ENCODE results near the gene COX6A2.
"Not testable (repeated sequence)": the region's sequence is repeated elsewhere in the genome, so short reads cannot be mapped to it uniquely, and the experiment has no call there.

COX6A2 gene

DNA sequence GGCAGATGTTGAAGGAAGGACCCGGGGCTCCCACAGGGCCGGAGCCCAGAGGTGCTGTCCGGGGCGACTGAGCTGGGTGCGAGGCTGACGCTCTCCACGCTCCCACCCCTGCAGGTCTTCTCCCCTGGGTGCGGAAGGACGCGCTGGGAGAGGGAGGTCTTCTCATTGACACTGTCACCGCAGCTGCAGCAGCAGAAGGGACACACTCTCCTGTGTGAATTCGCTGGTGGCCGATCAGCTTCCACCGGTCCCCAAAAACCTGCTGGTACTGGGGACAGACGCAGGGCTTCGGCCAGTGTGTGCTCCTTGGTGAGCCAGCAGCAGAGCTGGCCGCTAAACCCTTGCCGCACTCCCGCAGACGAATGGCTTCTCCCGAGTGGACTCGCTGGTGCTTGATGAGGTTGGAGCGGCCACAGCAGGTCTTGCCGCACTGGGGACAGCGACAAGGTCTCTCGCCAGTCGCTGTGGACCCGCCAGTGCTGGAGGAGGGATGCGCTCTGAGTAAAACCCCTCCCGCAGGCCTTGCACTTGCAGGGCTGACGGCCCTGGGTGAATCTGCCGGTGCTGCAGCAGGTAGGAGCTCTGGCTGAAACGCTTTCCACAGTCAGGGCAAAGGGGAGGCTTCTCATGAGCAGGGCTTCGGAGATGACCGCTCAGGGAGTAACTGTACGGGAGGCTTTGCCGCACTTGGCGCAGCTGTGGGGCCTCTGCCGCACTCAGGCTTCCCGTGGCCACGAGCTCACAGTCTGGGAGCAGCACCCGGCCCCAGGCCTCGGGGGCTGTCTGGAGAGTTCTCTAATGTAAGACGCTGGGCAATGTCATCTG, 8.3 kb upstream of the COX6A2 start:
- no peak for DNase-seq

DNA sequence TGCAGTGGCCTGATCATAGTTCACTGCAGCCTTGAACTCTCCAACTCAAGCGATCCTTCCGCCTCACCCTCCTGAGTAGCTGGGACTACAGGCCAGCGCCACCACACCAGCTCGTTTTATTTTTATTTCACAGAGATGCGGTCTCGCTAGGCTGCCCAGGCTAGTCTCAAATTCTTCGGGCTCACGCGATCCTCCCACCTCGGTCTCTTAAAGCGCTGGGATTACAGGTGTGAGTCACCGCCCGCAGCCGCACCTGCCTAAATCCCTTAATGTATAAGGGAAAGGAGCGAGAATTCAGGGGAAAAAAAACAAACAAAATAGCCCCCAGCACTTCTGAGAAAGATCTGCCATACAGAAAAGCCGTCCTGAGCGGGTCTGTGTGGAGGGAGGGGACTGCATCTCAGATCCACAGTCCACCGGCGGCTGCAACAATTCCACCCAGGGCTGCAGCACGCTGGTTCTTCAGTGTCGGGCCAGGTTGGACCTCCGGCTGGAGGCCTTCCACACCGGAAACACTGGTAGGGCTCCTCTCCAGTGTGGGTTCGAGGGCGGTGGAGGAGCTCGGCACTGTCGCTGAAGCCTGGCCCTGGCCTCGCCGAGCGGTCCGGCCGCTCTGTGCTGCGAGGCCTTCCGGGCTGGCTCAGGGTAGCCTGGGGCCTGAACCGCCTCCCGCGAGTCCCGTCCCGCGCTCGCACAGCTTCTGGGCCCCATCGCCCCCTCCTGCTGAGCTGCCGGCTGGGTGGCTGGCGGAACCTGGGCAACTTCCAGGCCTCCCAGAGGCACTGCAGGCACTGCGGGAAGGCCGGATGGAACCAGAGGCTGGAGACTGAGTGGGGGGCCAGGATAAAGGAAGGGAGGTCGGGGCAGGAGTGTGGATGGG, 7.4 kb upstream of the COX6A2 start:
- no peak for DNase-seq

DNA sequence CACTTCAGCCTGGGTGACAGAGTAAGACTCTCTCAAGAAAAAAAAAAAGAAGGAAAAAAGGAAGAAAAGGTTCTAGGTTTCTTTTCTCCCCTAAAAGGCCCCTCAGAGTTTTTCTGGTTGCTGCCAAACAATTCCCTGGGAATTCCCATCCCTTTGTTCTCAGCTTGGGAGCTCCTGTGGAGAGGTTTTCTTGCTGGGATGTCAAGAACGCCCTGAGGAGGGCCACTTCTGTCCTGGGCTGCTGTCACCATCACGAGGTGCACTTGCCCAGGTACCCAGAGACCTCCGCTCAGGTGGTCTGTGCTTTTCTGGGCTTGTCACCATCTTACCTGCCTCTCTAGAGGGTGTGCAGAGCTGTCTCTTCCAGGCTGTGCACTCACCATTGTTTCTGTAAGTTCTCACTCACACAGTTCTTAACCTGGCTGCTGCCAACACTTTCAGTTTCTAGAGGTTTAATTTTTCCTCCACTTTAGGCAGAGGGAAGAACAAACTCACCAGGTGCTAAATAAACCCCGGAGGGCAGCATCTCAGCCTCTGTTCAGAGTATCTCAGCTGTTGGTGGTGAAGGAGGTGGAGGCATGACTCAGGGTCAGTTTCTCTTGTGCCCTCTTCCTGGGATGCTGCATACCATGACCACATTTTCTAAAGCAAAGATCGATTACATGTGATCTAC, 2.4 kb upstream of the COX6A2 start:
- DNase-seq: no peak

DNA sequence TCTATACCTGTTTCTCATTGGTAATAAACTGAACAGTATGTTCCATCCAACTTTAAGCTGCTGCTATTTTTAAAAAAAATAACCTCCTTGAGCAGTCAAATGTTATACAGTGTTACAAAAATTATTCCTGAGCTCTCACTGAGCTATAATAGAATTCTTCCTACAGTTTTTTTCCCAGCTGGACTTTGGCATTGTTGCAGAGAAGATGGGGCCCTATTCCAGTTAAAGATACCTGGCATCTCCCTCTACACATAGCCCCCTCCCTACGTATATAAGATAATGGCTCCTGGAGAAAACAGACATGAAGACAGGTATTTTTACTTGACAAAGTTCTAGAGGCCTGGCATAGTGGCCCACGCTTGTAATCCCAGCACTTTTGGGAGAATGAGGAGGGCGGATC, 1.6 kb upstream of the COX6A2 start:
- no peak for DNase-seq

DNA sequence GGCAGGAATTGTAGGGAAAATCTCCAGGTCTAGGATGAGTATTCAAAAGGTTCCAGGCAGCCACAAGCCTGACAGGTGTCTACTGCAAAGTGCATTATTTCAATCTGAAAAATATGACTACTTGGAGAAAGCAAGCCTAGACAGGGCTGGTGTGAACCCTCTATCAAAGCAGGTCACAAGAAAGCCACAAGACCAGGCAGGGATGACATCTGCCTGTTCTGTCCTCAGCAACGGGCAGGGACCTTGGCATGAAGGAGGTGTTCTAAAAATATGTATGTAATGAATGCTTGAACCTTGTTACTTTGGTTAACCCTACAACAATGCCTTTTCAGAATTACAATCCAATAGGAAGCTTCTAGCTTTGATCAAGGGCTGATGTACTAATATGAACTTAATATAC, 1.2 kb upstream of the COX6A2 start:
- no peak for DNase-seq

DNA sequence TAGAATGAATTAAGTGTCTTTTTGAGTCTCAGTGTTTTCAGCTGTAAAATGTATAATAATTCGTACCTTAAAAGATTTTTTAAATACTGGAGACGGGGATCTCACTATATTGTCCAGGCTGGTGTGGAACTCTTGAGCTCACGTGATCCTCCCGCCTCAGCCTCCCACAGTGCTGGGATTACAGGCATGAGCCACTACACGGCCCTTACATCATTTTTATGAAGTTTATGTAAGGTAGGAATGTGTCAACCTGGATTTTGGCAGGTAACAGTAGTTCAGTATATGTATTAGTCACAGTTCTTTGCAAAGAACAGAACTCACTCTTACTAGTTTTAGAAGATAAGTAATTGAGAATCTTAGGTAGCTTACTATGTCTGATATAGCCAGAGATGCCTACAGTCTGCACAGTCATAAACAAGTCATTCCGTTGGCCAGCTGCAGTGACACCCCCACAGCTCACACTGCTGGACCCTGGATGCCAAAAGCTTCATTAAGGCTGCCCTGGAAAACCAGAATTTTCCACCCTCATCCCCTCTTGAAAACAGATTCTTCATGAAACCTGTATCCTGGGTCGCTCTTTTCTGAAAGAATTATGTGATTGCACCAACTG, 583 bp upstream of the COX6A2 start:
- no peak for DNase-seq

DNA sequence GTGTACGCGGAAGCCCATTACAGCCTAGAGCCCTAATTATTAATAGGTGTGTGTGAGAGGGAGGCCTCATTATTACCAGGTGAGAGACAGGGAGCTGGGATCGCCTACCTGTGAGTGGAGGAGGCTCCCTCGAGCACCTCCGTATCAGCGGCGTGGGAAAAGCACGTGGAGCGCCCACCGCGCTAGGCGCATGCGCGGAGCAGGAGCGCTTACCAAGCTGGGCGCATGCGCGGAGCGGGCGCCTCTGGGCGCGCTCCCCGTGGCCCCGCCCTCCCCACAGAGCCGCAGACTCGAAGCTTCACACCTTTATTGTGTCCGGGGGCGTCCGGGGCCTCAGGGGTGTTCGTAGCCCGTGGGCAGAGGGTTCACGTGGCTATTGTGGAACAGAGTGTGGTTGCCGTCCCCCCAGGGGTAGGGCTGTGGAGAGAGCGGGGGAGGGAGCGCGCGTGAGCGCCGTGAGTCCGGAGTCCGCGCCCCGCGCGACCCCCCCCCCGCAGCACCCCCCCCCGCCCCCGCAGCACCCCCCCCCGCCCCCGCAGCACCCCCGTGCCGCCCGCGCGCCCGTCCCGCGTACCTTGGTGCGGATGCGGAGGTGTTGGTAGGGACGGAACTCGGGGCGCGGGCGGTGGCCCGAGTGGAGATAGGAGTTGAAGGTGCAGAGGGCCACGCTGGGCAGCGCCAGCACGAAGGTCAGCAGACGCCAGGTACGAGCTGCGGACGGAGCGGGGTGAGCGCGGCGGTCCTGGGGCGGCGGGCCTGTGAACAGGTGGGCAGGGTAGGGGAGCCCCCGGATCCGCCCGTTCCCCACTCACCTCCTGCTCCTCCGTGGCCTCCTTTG, 500 bp downstream of the COX6A2 start:
- peak; percentile 55 for DNase-seq

DNA sequence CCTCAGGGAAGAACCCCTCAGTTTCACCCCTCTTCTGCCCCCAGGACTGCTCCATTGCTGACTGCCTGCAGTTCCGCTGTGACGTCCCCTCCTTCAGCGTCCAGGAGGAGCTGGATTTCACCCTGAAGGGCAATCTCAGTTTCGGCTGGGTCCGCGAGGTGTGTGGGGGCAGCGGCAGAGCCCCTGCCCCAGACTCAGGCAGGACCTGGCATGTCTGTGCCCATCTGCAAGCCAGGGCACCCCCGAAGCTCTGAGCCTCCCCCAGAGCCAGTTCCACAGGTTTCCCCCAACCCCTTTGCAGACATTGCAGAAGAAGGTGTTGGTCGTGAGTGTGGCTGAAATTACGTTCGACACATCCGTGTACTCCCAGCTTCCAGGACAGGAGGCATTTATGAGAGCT, 4.4 kb downstream of the COX6A2 start:
- no peak for DNase-seq

DNA sequence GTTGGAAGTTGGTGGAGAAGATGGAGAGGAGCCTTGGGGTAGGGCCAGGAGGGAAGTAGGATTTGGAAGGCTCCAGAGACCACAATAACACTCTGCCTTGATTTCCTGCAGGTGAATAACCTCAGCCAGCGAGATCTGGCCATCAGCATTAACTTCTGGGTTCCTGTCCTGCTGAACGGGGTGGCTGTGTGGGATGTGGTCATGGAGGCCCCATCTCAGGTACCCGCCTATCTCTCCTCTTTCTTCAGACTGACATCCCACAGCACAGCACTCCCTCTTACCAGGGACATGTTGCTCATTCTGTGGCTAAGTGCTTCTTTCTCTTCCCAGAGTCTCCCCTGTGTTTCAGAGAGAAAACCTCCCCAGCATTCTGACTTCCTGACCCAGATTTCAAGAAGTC, 4.9 kb downstream of the COX6A2 start:
- DNase-seq: no peak

DNA sequence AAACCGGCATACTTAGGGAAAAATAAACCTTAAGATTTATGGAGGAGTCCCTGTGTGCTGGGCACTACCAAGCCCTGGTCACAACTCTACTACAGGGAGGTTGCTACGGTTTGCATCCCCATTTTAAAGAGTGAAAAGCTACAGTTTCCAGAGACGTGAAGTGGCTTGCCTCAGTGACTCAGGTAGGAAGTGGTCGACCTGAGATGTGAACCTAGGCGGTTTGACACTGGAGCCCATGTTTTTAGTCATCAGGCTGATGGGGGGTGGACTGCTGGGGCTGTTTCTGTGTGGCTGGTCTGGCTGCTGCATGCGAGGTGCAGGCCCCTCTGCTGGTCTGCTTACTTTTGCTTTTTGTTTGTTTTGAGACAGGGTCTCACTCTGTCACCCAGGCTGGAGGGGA, 6.6 kb downstream of the COX6A2 start:
- peak; percentile 52 for DNase-seq

DNA sequence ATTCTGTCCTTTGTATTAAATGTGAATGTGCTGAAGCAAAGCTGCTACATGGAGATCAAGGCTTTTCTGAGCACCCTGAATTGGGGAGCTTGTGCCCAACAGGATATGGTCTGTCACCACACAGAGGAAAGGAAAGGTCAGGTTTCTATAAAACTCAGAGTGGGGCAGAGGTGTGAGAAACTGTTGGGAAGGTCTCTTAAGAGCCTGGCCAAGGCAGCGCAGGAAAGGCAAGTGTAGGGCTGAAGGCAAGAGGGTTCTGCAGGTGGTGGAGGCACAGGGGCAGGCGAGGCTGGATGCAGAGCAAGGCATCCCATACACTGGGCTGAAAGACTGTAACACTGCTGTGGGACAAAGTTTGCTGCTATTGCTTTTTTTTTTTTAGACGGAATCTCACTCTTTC, 8.1 kb downstream of the COX6A2 start:
- no peak for DNase-seq

DNA sequence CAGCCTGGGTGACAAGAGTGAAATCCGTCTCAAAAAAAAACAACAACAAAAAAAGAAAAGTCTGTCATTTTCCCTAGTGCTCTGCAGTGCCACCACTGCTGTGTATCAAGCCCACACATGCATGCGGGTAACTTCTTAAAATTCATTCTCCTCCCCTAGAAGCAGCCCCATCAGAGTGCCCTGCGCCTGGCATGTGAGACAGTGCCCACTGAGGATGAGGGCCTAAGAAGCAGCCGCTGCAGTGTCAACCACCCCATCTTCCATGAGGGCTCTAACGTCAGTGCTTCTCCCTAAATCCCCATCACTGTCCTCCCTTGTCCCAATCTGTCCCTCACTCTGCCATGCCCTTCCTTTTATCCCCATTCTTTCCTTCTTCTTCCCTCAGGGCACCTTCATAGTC, 10.2 kb downstream of the COX6A2 start:
- no peak for DNase-seq

DNA sequence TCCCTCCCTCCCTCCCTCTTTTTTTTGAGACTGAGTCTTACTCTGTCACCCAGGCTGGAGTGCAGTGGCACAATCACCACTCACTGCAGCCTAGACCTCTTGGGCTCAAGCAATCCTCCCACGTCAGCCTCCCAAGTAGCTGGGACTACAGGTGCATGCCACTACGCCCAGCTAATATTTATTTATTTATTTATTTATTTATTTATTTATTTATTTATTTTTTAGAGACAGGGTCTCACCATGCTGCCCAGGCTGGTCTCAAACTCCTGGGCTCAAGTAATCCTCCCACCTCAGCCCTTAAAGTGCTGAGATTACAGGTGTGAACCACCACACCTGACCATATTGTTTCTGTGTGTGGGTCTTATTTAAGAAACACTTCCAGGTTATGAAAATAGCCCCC, 11.1 kb downstream of the COX6A2 start:
- DNase-seq: not testable (repeated sequence)

DNA sequence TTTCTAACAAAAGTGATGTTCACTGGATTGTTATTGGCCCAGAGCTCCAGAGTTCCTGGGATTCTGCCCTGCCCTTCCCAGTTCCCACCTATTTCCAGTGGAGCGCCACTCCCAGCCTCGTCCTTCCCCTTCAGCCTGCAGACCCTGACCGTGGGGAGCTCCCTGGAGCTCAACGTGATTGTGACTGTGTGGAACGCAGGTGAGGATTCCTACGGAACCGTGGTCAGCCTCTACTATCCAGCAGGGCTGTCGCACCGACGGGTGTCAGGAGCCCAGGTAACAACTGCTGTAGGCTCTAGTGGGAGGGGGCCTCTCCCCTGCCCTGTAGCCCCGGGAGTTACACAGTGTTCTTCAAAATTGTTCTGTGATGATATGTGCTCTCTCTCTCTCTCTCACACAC, 11.8 kb downstream of the COX6A2 start:
- no peak for DNase-seq

DNA sequence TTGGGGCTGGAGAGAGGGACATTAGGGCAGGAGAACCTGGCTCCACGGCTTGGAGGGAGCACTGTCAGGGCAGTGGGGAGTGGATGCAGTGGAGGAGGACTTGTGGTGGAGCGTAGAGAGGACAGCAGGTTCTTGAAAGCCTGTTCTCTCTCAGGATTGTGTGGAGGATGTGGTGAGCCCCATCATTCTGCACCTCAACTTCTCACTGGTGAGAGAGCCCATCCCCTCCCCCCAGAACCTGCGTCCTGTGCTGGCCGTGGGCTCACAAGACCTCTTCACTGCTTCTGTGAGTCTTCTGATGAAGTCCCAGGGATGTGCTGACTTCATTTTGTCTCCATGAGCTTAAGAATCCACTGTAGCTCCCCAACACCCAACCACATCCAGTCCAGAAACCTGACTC, 13.5 kb downstream of the COX6A2 start:
- DNase-seq: no peak

DNA sequence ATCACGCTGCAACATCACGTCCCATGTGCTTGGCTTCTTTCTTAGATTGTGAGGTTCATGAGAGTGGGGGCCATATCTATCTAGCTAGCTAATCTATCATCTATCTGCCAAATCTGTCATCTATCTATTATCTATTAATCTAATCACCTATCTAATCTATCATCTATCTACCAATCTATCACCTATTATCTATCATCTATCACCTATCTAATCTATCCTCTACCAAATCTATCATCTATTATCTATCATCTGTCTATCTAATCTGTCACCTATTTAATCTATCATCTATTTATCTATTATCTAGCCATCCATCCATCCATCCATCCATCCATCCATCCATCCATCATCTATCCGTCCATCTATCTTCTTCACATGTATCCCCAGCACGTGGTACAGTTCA, 14.2 kb downstream of the COX6A2 start:
- no peak for DNase-seq

DNA sequence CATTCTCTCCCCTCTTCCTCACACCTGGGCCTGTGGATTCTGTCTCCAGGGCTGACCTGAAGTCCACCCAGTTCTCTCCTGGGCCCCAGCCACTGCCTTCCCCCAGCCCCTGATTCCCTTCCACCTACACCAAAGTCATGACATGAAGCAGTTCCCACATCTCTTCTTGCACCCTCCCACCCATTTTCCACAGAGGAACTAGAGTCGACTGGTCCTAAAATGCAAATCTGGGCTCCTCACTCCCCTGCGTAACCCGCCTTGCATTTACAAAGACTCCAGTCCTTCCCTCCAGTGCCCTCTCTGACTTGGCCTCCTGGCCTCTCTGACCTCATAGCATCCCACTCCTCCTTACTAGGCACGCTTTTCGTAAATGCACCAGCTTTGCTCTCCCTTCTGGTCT, 14.8 kb downstream of the COX6A2 start:
- DNase-seq: no peak

DNA sequence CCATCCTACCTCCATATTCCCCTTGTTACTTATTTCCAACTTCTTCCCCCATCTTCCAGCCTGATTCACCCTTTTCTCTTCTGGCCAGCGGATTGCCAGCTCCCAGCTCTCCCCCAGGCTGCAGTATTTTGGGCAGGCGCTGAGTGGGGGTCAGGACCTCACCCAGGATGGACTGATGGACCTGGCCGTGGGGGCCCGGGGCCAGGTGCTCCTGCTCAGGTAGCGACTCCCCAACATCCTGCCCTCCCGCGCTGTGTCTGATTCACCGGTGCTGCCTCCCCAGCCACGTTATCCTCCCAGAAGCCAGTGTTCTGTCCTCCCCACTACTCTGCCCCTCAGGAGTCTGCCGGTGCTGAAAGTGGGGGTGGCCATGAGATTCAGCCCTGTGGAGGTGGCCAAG, 15.4 kb downstream of the COX6A2 start:
- DNase-seq: no peak

DNA sequence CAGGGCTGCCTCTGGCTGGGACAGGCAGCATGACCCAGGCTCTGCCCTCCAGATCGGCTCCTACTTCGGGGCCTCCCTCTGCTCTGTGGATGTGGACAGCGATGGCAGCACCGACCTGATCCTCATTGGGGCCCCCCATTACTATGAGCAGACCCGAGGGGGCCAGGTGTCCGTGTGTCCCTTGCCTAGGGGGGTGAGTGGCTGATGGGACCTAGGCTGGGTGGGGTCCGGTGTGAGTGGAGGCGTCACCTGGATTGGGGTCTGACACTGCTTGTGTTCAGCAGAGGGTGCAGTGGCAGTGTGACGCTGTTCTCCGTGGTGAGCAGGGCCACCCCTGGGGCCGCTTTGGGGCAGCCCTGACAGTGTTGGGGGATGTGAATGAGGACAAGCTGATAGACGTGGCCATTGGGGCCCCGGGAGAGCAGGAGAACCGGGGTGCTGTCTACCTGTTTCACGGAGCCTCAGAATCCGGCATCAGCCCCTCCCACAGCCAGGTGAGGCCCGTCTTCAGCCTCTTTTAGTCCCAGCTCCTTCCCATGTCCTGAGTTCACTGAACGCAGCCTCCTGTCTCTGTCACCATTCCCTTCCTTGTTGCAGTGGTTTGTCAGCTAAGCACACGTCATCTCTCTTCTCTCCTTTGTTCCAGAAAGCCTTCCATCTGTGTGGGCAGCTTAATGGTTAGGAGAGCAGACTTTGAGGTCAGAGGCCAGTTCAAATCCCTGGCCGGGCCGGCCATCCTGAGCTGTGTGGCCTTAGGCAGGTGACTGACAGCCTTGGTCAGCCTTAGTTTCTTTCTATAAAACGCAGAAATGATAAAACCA, 16.9 kb downstream of the COX6A2 start:
- DNase-seq: no peak

DNA sequence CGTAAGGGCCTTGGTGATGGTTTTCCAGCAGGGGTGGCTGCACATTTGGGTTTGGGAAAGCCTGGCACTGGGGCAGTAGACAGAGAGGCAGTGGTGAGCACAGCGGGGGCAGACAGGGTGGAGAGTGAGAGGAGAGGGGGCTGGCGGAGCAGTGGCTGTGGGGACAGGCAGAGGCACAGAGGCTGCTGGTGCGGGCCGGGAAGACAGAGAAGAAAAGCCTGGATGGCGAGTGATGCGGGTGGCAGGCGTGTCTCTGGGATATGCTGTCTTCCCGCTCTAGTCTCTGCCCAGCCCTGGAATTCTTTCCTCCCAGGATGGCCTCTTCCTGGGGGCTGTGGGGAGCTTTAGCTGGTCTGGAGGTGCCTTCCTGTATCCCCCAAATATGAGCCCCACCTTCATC, 18.1 kb downstream of the COX6A2 start:
- no peak for DNase-seq

DNA sequence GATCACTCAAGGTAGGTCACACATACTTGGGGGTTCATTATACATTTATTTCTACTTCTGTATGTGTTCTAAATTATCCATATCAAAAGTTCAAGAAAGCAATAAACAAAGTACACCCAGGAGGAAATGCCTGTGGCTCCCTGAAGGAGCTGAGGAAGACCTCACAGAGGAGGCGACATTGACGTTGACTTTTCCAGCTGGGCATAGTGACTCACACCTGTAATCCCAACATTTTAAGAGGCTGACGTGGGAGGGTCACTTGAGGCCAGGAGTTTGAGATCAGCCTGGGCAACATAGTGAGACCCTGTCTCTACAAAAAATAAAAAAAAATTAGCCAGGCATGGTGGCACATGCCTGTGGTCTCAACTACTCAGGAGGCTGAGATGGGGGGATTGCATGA, 18.7 kb downstream of the COX6A2 start:
- DNase-seq: no peak
